Germinal center (tissue), 1 donor: ENCODE results near the gene PTPRR.

ENCODE experiments used
- DNase-seq: peaks from one replicate; pipeline ENCODE4 v3.0.0; 2012; ENCODE audit warnings: mixed read lengths, low spot score

PTPRR gene

GRCh38 chr12:70918321-70918720 lies 2.2 kb downstream of the PTPRR start:
- DNase-seq, result no peak

- DNase-seq, result peak; percentile 6
These were observed 9.9 kb downstream of the PTPRR start for GRCh38 chr12:70910666-70911065.

- no peak for DNase-seq
These were observed 11.6 kb downstream of the PTPRR start for GRCh38 chr12:70908978-70909377.

- no peak for DNase-seq
These were observed 13.1 kb downstream of the PTPRR start for GRCh38 chr12:70907412-70907811.

GRCh38 chr12:70895956-70896355 lies 24.6 kb downstream of the PTPRR start:
- no peak for DNase-seq

- no peak for DNase-seq
These were observed 27.9 kb downstream of the PTPRR start for GRCh38 chr12:70892593-70892992.

- DNase-seq, result no peak
These were observed 29.4 kb downstream of the PTPRR start for GRCh38 chr12:70890895-70891832.

- no peak for DNase-seq
These were observed 34.6 kb downstream of the PTPRR start for GRCh38 chr12:70885956-70886355.

- no peak for DNase-seq
These were observed 36.7 kb downstream of the PTPRR start for GRCh38 chr12:70883855-70884254.

GRCh38 chr12:70880744-70881143 lies 39.8 kb downstream of the PTPRR start:
- DNase-seq, result no peak

- DNase-seq, result no peak
These were observed 43.6 kb downstream of the PTPRR start for GRCh38 chr12:70876952-70877351.

- no peak for DNase-seq
These were observed 44.9 kb downstream of the PTPRR start for GRCh38 chr12:70875628-70876027.

- no peak for DNase-seq
These were observed 65.5 kb downstream of the PTPRR start for GRCh38 chr12:70854881-70855568.

- DNase-seq, result no peak
These were observed 66.4 kb downstream of the PTPRR start for GRCh38 chr12:70854138-70854537.

- no peak for DNase-seq
These were observed 67.2 kb downstream of the PTPRR start for GRCh38 chr12:70853326-70853725.

GRCh38 chr12:70852416-70853150 lies 68.0 kb downstream of the PTPRR start:
- DNase-seq, result no peak

GRCh38 chr12:70849265-70849960 lies 71.1 kb downstream of the PTPRR start:
- peak; percentile 4 for DNase-seq

GRCh38 chr12:70847871-70848270 lies 72.7 kb downstream of the PTPRR start:
- no peak for DNase-seq

- no peak for DNase-seq
These were observed 75.3 kb downstream of the PTPRR start for GRCh38 chr12:70845268-70845667.

- no peak for DNase-seq
These were observed 77.2 kb downstream of the PTPRR start for GRCh38 chr12:70843363-70843762.

- no peak for DNase-seq
These were observed 77.6 kb downstream of the PTPRR start for GRCh38 chr12:70842942-70843341.

GRCh38 chr12:70842136-70842535 lies 78.4 kb downstream of the PTPRR start:
- no peak for DNase-seq
